22Rv1 (cell line): ENCODE results near the gene SYTL3.

ENCODE experiments used
- H3K27ac ChIP-seq: fragments of 450-650 bp; 2 replicates; pipeline ENCODE4 v1.5.1; 2017
- CTCF ChIP-seq: fragments of 450-650 bp; IDR thresholded peaks from 2 replicates; pipeline ENCODE4 v1.5.1; 2017; ENCODE audit warnings: mild to moderate bottlenecking
- ZFX ChIP-seq: fragments of 450-650 bp; IDR thresholded peaks from 2 replicates; pipeline ENCODE4 v1.6.1; 2017; ENCODE audit warnings: antibody characterized with exemption, borderline replicate concordance

Gene SYTL3

DNA sequence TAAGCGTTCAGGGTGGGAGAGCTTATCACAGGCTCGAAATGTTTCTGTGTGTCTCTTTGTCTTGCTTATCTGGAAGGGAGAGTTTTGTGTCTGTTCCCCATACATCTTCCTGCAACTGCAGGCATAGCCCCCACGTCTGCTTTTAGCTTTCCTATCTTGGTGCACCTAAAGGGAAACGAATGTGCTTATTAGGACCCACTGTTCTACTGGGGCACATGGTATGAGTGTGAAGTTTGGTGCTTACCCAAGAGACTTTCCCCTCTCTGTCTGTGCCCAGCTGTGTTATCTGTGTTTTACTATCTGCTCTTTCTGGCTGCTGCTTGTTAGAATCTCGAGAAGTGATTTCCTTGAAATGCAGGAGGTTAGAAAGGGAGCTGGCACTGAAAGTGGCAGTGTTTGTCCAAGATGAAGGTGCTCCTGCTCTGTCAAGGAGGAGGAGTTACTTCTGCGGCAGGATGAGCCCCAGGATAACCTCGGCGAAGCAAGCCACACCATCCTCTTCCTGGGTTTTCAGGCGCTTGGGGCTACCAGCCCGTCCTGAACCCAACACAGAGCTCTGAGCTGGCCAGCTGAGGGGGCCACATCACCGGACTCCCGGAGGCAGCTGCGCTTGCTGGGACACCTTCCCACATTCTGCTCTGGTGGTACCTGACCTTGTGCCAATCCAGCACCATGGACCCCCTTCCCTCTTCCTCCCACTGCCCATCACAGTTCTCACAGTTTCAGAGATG, 28.7 kb upstream of the SYTL3 start:
- no peak for TF ChIP-seq ZFX
- TF ChIP-seq CTCF: no peak
- H3K27ac ChIP-seq: no peak overlapping the region

GRCh38 chr6:158621694-158622544, 27.9 kb upstream of the SYTL3 start:
- no peak overlapping the region for H3K27ac ChIP-seq
- TF ChIP-seq CTCF: no peak
- TF ChIP-seq ZFX: no peak

DNA sequence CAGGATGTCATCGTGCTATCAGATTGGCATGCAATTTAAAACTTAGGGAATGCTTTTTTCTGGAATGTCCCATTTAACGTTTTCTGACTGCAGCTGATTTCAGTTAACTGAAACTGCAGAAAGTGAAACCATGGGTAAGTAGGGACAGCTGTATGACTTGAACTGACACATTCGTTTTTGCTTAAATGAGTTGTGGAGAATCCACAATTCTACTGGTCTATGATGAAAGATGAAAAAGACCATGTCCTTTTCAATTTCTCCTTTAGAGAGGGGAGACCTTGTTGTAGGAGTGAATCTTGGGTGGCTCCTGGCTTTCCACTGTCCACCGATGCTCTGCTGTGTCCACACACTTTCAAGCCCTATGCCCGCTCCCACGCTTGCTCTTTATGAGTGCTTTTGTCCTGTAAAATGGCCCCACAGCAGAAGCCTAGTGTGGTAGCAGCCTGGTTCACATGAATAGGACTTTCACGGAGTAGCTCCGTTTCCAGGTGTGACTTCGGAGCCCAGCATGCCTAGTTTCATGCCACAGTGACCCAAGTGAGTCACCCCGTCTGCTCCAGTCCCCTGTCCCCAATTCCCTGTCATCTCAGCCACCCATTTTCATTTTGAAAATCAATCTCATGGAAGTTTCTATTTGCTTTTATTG, 27.2 kb upstream of the SYTL3 start:
- no peak for TF ChIP-seq CTCF
- no peak for TF ChIP-seq ZFX
- no peak overlapping the region for H3K27ac ChIP-seq

- TF ChIP-seq CTCF (no peak), ZFX (no peak)
- H3K27ac ChIP-seq: no peak overlapping the region
Measured at GRCh38 chr6:158624684-158625682, 24.9 kb upstream of the SYTL3 start.

DNA sequence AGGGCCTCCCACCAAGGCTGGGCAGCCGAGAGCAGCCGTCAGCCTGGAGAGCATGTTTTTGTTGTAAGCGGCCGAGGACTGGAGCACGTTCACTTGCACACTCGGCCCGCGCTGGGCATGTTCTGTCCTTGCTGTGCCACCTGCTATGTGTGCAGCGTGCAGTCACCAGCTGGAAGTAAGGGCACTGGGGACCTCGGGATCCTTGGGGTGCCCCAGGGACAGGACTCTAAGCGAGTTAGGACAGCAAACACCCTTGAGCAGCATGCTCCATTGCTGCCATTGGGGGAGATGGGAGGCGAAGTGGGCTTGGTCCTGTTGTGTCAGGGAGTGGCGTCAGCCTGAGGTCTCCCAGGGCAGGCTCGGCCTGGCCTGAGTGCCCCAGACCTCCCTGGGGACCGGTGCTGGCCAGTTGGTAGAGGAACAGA, 24.0 kb upstream of the SYTL3 start:
- H3K27ac ChIP-seq: no peak overlapping the region
- no peak for TF ChIP-seq CTCF
- TF ChIP-seq ZFX: no peak

DNA sequence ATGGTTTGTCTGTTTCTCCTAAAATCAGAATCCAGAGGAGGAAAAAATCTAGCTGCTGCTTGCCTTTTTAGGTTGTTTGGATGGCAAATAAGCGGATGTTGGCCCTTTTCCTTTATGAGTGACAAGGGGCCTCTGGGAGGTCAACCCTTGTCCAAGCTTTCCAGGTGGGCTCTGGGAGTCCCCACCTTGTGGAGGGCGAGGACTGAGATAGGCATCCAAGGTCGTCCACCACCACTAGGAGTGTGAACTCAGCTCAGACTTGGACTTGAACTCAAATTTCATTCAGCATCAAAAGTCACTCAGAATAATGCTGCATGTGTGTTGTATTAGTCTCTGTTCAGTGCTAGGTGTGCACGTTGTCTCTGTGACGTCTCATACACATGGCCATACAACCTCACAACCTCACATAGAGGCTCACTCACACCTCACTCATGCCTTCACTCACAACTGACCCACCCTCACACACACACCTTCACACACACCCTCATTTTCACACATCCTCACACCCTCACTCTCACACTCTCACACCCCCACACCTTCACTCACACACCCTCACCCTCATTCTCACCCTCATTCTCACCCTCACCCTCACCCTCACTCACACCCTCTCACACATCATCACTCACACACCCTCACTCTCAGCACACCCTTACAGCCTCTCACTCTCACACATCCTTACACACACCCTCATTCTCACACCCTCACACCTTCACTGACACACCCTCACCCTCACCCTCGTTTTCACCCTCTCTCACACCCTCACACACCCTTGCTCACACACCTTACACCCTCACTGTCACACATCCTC, 23.3 kb upstream of the SYTL3 start:
- TF ChIP-seq CTCF (no peak), ZFX (no peak)
- H3K27ac ChIP-seq: no peak overlapping the region
